Right ventricle myocardium inferior (tissue), 1 donor: ENCODE results near the gene PPP1R3F. TPM values are rescaled to one million over a fixed set of nuclear protein-coding genes. Genes with fewer than 3 reads are reported as not detected.

Source experiments
- total RNA-seq: library from RNA; stranded (reverse); fragmentation: NEBNext Ultra II Directional; extraction: Animal tissue kit (Norgen Biotek cat#: 25700); gene quantifications from one replicate; pipeline ENCODE4 v1.2.1, GENCODE V29; 2021
- donor health status: DM: no; HTN: yes; CAD: no; lungs with severe emphysema.

The PPP1R3F gene
- total RNA-seq, 1 donor from 2014 or later, result 19.5 TPM

Other genes starting within 250 kb of the PPP1R3F start
- gene TFE3, start 226.4 kb upstream of the PPP1R3F start, total RNA-seq, result 24.8 TPM
- gene CCDC120, start 210.8 kb upstream of the PPP1R3F start, total RNA-seq, result 1.4 TPM
- gene PRAF2, start 195.8 kb upstream of the PPP1R3F start, total RNA-seq, result 7.1 TPM
- 67.1 TPM for gene WDR45, start 189.9 kb upstream of the PPP1R3F start, total RNA-seq
- 19.0 TPM for gene GPKOW, start 146.1 kb upstream of the PPP1R3F start, total RNA-seq
- gene MAGIX, start 107.0 kb upstream of the PPP1R3F start, total RNA-seq, result 4.3 TPM
- gene PLP2, start 97.9 kb upstream of the PPP1R3F start, total RNA-seq, result 67.0 TPM
- gene PRICKLE3, start 83.4 kb upstream of the PPP1R3F start, total RNA-seq, result 15.1 TPM
- gene SYP, start 69.6 kb upstream of the PPP1R3F start, total RNA-seq, result 1.8 TPM
- not detected for gene CACNA1F, start 36.5 kb upstream of the PPP1R3F start, total RNA-seq
- gene CCDC22, start 34.3 kb upstream of the PPP1R3F start, total RNA-seq, result 10.8 TPM
- gene FOXP3, start 5.1 kb upstream of the PPP1R3F start, total RNA-seq, result not detected
- gene GAGE10, start 33.9 kb downstream of the PPP1R3F start, total RNA-seq, result not detected
- not detected for gene GAGE12J, start 52.2 kb downstream of the PPP1R3F start, total RNA-seq
- not detected for gene GAGE13, start 61.8 kb downstream of the PPP1R3F start, total RNA-seq